K562 (cell line): Measurements from ENCODE around the gene ALDOC. TPM values are rescaled to one million over a fixed set of nuclear protein-coding genes. Genes with fewer than 3 reads are reported as not detected.
A peak's percentile ranks its signal among the peaks of the same experiment; 100 is the strongest.

Source experiments
- DACH1 ChIP-seq: fragments of 450-650 bp; IDR thresholded peaks from 2 replicates; pipeline ENCODE4 v1.6.1; 2018; ENCODE audit not compliant: partially characterized antibody
- HES1 ChIP-seq: fragments of 450-650 bp; IDR thresholded peaks from 2 replicates; pipeline ENCODE4 v1.6.1; 2016; ENCODE audit warnings: low read depth, mild to moderate bottlenecking, moderate library complexity
- JUND ChIP-seq, 2 experiments: IDR thresholded peaks; 2 replicates in 1 of 2; 3 replicates in 1 of 2; pipeline ENCODE4 v1.6.1; 2011; ENCODE audit warnings: borderline replicate concordance in 2 of 2, low read depth in 2 of 2, low read length in 2 of 2, improper control_type of control experiment in 1 of 2, missing biosample characterization in 1 of 2, missing genetic modification characterization in 1 of 2, missing genetic modification reagents in 1 of 2
- MEF2A ChIP-seq: IDR thresholded peaks from 2 replicates; pipeline ENCODE4 v1.6.1; 2011; ENCODE audit warnings: low read depth, mild to moderate bottlenecking, low read length, moderate library complexity; ENCODE audit not compliant: control insufficient read depth
- MITF ChIP-seq: IDR thresholded peaks from 2 replicates; pipeline ENCODE4 v1.6.1; 2014; ENCODE audit warnings: antibody characterized with exemption
- MXI1 ChIP-seq: IDR thresholded peaks from 2 replicates; pipeline ENCODE4 v1.6.1; 2011; ENCODE audit warnings: low read depth, mild to moderate bottlenecking, improper control_type of control experiment, low read length
- MYC ChIP-seq, 2 experiments: fragments of 250-450 bp in 1 of 2; sonication (Bioruptor Pico) in 1 of 2; IDR thresholded peaks; 2 replicates each; pipeline versions ENCODE4 v1.5.1 to v1.6.1; 2012 to 2021; ENCODE audit warnings: low read depth in 2 of 2, borderline replicate concordance in 1 of 2, improper control_type of control experiment in 1 of 2, low read length in 1 of 2, mild to moderate bottlenecking in 1 of 2, moderate library complexity in 1 of 2
- NR2F6 ChIP-seq: fragments of 450-650 bp; formaldehyde crosslinking; IDR thresholded peaks from 2 replicates; pipeline ENCODE4 v1.4.0; 2020; ENCODE audit warnings: mild to moderate bottlenecking
- RREB1 ChIP-seq: fragments of 250-450 bp; sonication (Bioruptor Pico); IDR thresholded peaks from 2 replicates; pipeline ENCODE4 v1.4.0; 2020
- polyA plus RNA-seq, 8 experiments: library from polyadenylated mRNA; depleted of rRNA in 4 of 8; stranded (reverse) in 5 of 8; unstranded in 3 of 8; fragments of >200 nt; fragmentation: Nextera tagmentation in 2 of 8; fragmentation: Illumina TruSeq in 1 of 8; extraction: Ambion mirVana in 2 of 8; extraction: Trizol in 1 of 8; gene quantifications; 2 replicates each; pipeline versions ENCODE4 v1.2.1 to v1.2.3, GENCODE V29; 2011 to 2014; ENCODE audit warnings: inconsistent platforms in 1 of 8, missing spikeins in 1 of 8
- total RNA-seq, 7 experiments: library from RNA; depleted of rRNA in 6 of 7; stranded (reverse); fragments of >200 nt in 6 of 7; fragmentation: Illumina TruSeq in 2 of 7; extraction: Trizol in 2 of 7; gene quantifications; 2 replicates each; pipeline versions ENCODE4 v1.2.1 to v1.2.3, GENCODE V29; 2011 to 2021; ENCODE audit warnings: low replicate concordance in 1 of 7
- TF ChIP-seq, protein P1 (sequence below): fragments of 450-650 bp; formaldehyde crosslinking; IDR thresholded peaks from 2 replicates; pipeline ENCODE4 v1.4.0; 2020; ENCODE audit warnings: mild to moderate bottlenecking, moderate library complexity
- TF ChIP-seq, protein P2 (sequence below): fragments of 450-650 bp; IDR thresholded peaks from 2 replicates; pipeline ENCODE4 v1.6.1; 2018; ENCODE audit not compliant: partially characterized antibody

The ALDOC gene
- total and polyA plus RNA-seq, 9 of the 15 experiments (the other 6 are each of a cell fraction or from before 2014, with no cell fraction given): 43.2 to 263 (median 99.2) TPM

GRCh38 chr17:28527181-28527681, 49.5 kb downstream of the ALDOC start (continued):
- TF ChIP-seq, protein P1, sequence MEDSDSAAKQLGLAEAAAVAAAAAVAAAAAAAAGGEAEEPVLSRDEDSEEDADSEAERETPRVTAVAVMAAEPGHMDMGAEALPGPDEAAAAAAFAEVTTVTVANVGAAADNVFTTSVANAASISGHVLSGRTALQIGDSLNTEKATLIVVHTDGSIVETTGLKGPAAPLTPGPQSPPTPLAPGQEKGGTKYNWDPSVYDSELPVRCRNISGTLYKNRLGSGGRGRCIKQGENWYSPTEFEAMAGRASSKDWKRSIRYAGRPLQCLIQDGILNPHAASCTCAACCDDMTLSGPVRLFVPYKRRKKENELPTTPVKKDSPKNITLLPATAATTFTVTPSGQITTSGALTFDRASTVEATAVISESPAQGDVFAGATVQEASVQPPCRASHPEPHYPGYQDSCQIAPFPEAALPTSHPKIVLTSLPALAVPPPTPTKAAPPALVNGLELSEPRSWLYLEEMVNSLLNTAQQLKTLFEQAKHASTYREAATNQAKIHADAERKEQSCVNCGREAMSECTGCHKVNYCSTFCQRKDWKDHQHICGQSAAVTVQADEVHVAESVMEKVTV (CRISPR knock-in tag): no peak
- no peak for TF ChIP-seq NR2F6
- TF ChIP-seq MYC (IDR thresholded peaks at IDR 0.05; ENCODE audit: low read depth, low read length): 0 out of 2 replicates have a peak, but pooled peaks have one; percentile 37
- TF ChIP-seq MYC (CRISPR knock-in tag; IDR thresholded peaks at IDR 0.05; ENCODE audit: borderline replicate concordance, low read depth): no peak
- TF ChIP-seq MITF: 0 out of 2 replicates have a peak, but pooled peaks have one; percentile 30
- TF ChIP-seq JUND (IDR thresholded peaks at IDR 0.05; ENCODE audit: borderline replicate concordance, low read depth, low read length): 0 out of 2 replicates have a peak, but pooled peaks have one; percentile 36
- no peak for TF ChIP-seq JUND (tag; IDR thresholded peaks at IDR 0.05; ENCODE audit: borderline replicate concordance, low read depth, low read length)
- no peak for TF ChIP-seq MEF2A
- TF ChIP-seq MXI1: 0 out of 2 replicates have a peak, but pooled peaks have one; percentile 40
- TF ChIP-seq, protein P2, sequence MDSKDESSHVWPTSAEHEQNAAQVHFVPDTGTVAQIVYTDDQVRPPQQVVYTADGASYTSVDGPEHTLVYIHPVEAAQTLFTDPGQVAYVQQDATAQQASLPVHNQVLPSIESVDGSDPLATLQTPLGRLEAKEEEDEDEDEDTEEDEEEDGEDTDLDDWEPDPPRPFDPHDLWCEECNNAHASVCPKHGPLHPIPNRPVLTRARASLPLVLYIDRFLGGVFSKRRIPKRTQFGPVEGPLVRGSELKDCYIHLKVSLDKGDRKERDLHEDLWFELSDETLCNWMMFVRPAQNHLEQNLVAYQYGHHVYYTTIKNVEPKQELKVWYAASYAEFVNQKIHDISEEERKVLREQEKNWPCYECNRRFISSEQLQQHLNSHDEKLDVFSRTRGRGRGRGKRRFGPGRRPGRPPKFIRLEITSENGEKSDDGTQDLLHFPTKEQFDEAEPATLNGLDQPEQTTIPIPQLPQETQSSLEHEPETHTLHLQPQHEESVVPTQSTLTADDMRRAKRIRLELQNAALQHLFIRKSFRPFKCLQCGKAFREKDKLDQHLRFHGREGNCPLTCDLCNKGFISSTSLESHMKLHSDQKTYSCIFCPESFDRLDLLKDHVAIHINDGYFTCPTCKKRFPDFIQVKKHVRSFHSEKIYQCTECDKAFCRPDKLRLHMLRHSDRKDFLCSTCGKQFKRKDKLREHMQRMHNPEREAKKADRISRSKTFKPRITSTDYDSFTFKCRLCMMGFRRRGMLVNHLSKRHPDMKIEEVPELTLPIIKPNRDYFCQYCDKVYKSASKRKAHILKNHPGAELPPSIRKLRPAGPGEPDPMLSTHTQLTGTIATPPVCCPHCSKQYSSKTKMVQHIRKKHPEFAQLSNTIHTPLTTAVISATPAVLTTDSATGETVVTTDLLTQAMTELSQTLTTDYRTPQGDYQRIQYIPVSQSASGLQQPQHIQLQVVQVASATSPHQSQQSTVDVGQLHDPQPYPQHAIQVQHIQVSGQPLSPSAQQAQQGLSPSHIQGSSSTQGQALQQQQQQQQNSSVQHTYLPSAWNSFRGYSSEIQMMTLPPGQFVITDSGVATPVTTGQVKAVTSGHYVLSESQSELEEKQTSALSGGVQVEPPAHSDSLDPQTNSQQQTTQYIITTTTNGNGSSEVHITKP: no peak
- TF ChIP-seq DACH1: no peak
- TF ChIP-seq RREB1: no peak
- TF ChIP-seq HES1: peak; percentile 79; the same call in 1 of the 2 replicates
